Type B pancreatic cell (in vitro differentiated cells): ENCODE results near the gene IL34. TPM values are rescaled to one million over a fixed set of nuclear protein-coding genes. Genes with fewer than 3 reads are reported as not detected.
A peak's percentile ranks its signal among the peaks of the same experiment; 100 is the strongest.

Experiments
- DNase-seq: peaks from one replicate; pipeline ENCODE4 v3.0.0; 2021; ENCODE audit warnings: mixed read lengths; ENCODE audit not compliant: unreplicated experiment; ENCODE audit errors: extremely low spot score
- H3K27ac Mint-ChIP-seq: 2 replicates; pipeline ENCODE4 v1.8.0; 2021; ENCODE audit warnings: mild to moderate bottlenecking, mixed read lengths
- H3K27me3 Mint-ChIP-seq: 2 replicates; pipeline ENCODE4 v1.8.0; 2021; ENCODE audit warnings: mixed read lengths
- H3K36me3 Mint-ChIP-seq: 2 replicates; pipeline ENCODE4 v1.8.0; 2021; ENCODE audit warnings: mixed read lengths
- H3K4me1 Mint-ChIP-seq: one replicate; pipeline ENCODE4 v1.8.0; 2021; ENCODE audit warnings: mixed read lengths; ENCODE audit not compliant: unreplicated experiment
- H3K4me3 Mint-ChIP-seq: 2 replicates; pipeline ENCODE4 v1.8.0; 2021; ENCODE audit warnings: mild to moderate bottlenecking, mixed read lengths
- H3K9me3 Mint-ChIP-seq: 2 replicates; pipeline ENCODE4 v1.8.0; 2021; ENCODE audit warnings: mixed read lengths
- total RNA-seq: library from RNA; stranded (reverse); gene quantifications from 2 replicates; pipeline ENCODE4 v1.2.1, GENCODE V29; 2021; ENCODE audit warnings: low replicate concordance
- TF ChIP-seq, protein P1 (sequence below): fragments of 200-600 bp; sonication (generic); conservative IDR thresholded peaks from 2 replicates; pipeline ENCODE4 v1.5.0; 2021; ENCODE audit warnings: antibody characterized with exemption, mild to moderate bottlenecking

The IL34 gene
- total RNA-seq, 1 donor from 2014 or later = not detected

- H3K9me3 Mint-ChIP-seq = no peaks in the 10 kb centered on the region
- H3K36me3 Mint-ChIP-seq = no peaks in the 10 kb centered on the region
- peaks cover 15% of the 10 kb centered on the region for H3K4me1 Mint-ChIP-seq
- TF ChIP-seq, protein P1, sequence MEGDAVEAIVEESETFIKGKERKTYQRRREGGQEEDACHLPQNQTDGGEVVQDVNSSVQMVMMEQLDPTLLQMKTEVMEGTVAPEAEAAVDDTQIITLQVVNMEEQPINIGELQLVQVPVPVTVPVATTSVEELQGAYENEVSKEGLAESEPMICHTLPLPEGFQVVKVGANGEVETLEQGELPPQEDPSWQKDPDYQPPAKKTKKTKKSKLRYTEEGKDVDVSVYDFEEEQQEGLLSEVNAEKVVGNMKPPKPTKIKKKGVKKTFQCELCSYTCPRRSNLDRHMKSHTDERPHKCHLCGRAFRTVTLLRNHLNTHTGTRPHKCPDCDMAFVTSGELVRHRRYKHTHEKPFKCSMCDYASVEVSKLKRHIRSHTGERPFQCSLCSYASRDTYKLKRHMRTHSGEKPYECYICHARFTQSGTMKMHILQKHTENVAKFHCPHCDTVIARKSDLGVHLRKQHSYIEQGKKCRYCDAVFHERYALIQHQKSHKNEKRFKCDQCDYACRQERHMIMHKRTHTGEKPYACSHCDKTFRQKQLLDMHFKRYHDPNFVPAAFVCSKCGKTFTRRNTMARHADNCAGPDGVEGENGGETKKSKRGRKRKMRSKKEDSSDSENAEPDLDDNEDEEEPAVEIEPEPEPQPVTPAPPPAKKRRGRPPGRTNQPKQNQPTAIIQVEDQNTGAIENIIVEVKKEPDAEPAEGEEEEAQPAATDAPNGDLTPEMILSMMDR = no peak
- no peak for DNase-seq
- H3K27me3 Mint-ChIP-seq = no peaks in the 10 kb centered on the region
- H3K27ac Mint-ChIP-seq = peak overlapping the region; percentile 85
- H3K4me3 Mint-ChIP-seq = no peak overlapping the region
Observed at GRCh38 chr16:70701596-70701995, 55.2 kb downstream of the IL34 start.

GRCh38 chr16:70701998-70702397 lies 55.6 kb downstream of the IL34 start:
- Mint-ChIP-seq H3K4me1 (peaks cover 18% of the 10 kb centered on the region), H3K27ac (peak overlapping the region; percentile 85), H3K36me3 (peaks cover 2% of the 10 kb centered on the region), H3K4me3 (no peak overlapping the region), H3K27me3 (no peaks in the 10 kb centered on the region), H3K9me3 (peaks cover 2% of the 10 kb centered on the region)
- TF ChIP-seq, protein P1 = no peak
- no peak for DNase-seq

- Mint-ChIP-seq H3K27ac (peak overlapping the region; percentile 85), H3K4me3 (no peak overlapping the region), H3K9me3 (peaks cover 4% of the 10 kb centered on the region), H3K27me3 (no peaks in the 10 kb centered on the region), H3K4me1 (peaks cover 22% of the 10 kb centered on the region), H3K36me3 (peaks cover 5% of the 10 kb centered on the region)
- TF ChIP-seq, protein P1 = no peak
- DNase-seq = no peak
Observed at GRCh38 chr16:70702624-70703023, 56.3 kb downstream of the IL34 start.

GRCh38 chr16:70703041-70703834 lies 56.9 kb downstream of the IL34 start:
- Mint-ChIP-seq H3K27ac (peak overlapping the region; percentile 85), H3K4me3 (no peak overlapping the region), H3K9me3 (peaks cover 4% of the 10 kb centered on the region), H3K4me1 (peaks cover 22% of the 10 kb centered on the region), H3K27me3 (no peaks in the 10 kb centered on the region), H3K36me3 (peaks cover 5% of the 10 kb centered on the region)
- no peak for DNase-seq
- TF ChIP-seq, protein P1 = peak; percentile 61

- DNase-seq = no peak
- H3K9me3 Mint-ChIP-seq = peaks cover 4% of the 10 kb centered on the region
- TF ChIP-seq, protein P1 = no peak
- H3K36me3 Mint-ChIP-seq = peaks cover 5% of the 10 kb centered on the region
- peak overlapping the region; percentile 85 for H3K27ac Mint-ChIP-seq
- no peak overlapping the region for H3K4me3 Mint-ChIP-seq
- H3K27me3 Mint-ChIP-seq = no peaks in the 10 kb centered on the region
- H3K4me1 Mint-ChIP-seq = peaks cover 22% of the 10 kb centered on the region
Observed at GRCh38 chr16:70703835-70704381, 57.5 kb downstream of the IL34 start.
